H1 (cell line): ENCODE data around the gene MINDY3. TPM values are rescaled to one million over a fixed set of nuclear protein-coding genes. Genes with fewer than 3 reads are reported as not detected.

Experiments used
- CTCF ChIA-PET: fragments of 300-600 bp; sonication (Branson Sonifier 250); formaldehyde crosslinking; loops from one replicate; lab custom pipeline; 2021; ENCODE audit not compliant: partially characterized antibody; lab: Charles Lee
- POLR2A ChIA-PET: fragments of 300-600 bp; sonication (Branson Sonifier 250); formaldehyde crosslinking; loops from one replicate; lab custom pipeline; 2021; ENCODE audit warnings: inconsistent platforms; ENCODE audit not compliant: partially characterized antibody; lab: Charles Lee
- DNase-seq, 2 experiments: peaks; one replicate each; pipeline versions ENCODE4 v3.0.0 to v3.0.0-alpha.2; 2010 to 2022; ENCODE audit warnings: low spot score in 2 of 2, low read depth in 1 of 2, mixed read lengths in 1 of 2
- FAIRE-seq: peaks from 2 replicates; lab custom pipeline; 2011; peaks lifted over from hg19 to GRCh38; lab: Jason Lieb, UNC
- H2AFZ ChIP-seq: 2 replicates; pipeline ENCODE4 v1.8.1; 2012; ENCODE audit warnings: low read length, inconsistent platforms
- H2AK5ac ChIP-seq: 2 replicates; pipeline ENCODE4 v1.6.1; 2013; ENCODE audit warnings: low read depth, low read length
- H2BK120ac ChIP-seq: replicated peaks from 2 replicates; pipeline ENCODE3; 2013; ENCODE audit warnings: low read depth, low read length, inconsistent platforms
- H2BK12ac ChIP-seq: 2 replicates; pipeline ENCODE4 v1.6.1; 2013; ENCODE audit warnings: low read depth, low read length
- H2BK15ac ChIP-seq: 2 replicates; pipeline ENCODE4 v1.6.1; 2013; ENCODE audit warnings: low read length
- H2BK20ac ChIP-seq: 2 replicates; pipeline ENCODE4 v1.6.1; 2013; ENCODE audit warnings: low read length
- H2BK5ac ChIP-seq: 2 replicates; pipeline ENCODE4 v1.6.1; 2013; ENCODE audit warnings: low read depth, low read length
- H3K14ac ChIP-seq: 2 replicates; pipeline ENCODE4 v1.6.1; 2013; ENCODE audit warnings: inconsistent platforms; ENCODE audit not compliant: insufficient read length
- H3K18ac ChIP-seq: 2 replicates; pipeline ENCODE4 v1.6.1; 2013; ENCODE audit warnings: low read length; ENCODE audit errors: extremely low read depth
- H3K23ac ChIP-seq: 2 replicates; pipeline ENCODE4 v1.6.1; 2013; ENCODE audit warnings: inconsistent platforms; ENCODE audit not compliant: insufficient read length
- H3K23me2 ChIP-seq: 2 replicates; pipeline ENCODE4 v1.6.1; 2013; ENCODE audit warnings: low read depth, low read length
- H3K27ac ChIP-seq: 2 replicates; pipeline ENCODE4 v1.6.1; 2011; ENCODE audit warnings: low read depth, low read length, inconsistent platforms
- H3K27me3 ChIP-seq, 4 experiments: replicated peaks in 1 of 4; 1 replicate in 1 of 4; 2 replicates in 3 of 4; pipeline versions ENCODE4 v1.6.1 to v1.8.1; 2011 to 2013; ENCODE audit warnings: low read length in 3 of 4, mild to moderate bottlenecking in 3 of 4, inconsistent platforms in 2 of 4, mixed read lengths in 2 of 4, moderate library complexity in 1 of 4; ENCODE audit not compliant: control insufficient read depth in 3 of 4, insufficient read depth in 3 of 4; ENCODE audit errors: extremely low read depth in 1 of 4
- H3K36me3 ChIP-seq, 4 experiments: 2 replicates each; pipeline versions ENCODE4 v1.6.1 to v1.8.1; 2011 to 2013; ENCODE audit warnings: mild to moderate bottlenecking in 4 of 4, low read length in 3 of 4, moderate library complexity in 2 of 4, control low read depth in 1 of 4, inconsistent platforms in 1 of 4; ENCODE audit not compliant: insufficient read depth in 4 of 4, control insufficient read depth in 2 of 4
- H3K4ac ChIP-seq: replicated peaks from 2 replicates; pipeline ENCODE3; 2013; ENCODE audit warnings: low read length, low read depth, mixed read lengths, inconsistent platforms; ENCODE audit not compliant: insufficient read length
- H3K4me1 ChIP-seq, 4 experiments: replicated peaks in 1 of 4; 1 replicate in 1 of 4; 2 replicates in 3 of 4; pipeline versions ENCODE4 v1.6.1 to v1.8.1; 2011 to 2013; ENCODE audit warnings: low read length in 3 of 4, inconsistent platforms in 2 of 4, mixed read lengths in 1 of 4; ENCODE audit not compliant: insufficient read depth in 4 of 4, control insufficient read depth in 3 of 4
- H3K4me2 ChIP-seq, 2 experiments: 2 replicates each; pipeline versions ENCODE4 v1.6.1 to v1.8.1; 2011 to 2013; ENCODE audit warnings: low read depth in 2 of 2, low read length in 2 of 2, control low read depth in 1 of 2, inconsistent platforms in 1 of 2, mild to moderate bottlenecking in 1 of 2; ENCODE audit not compliant: insufficient read depth in 1 of 2
- H3K4me3 ChIP-seq, 4 experiments: fragments of 200-600, 300-600 bp in 1 of 4; sonication (generic), shearing (Covaris generic), sonication (Bioruptor Twin) in 1 of 4; 2 replicates each; pipeline versions ENCODE4 v1.5.1 to v1.8.1; 2011 to 2016; ENCODE audit warnings: low read length in 4 of 4, low read depth in 3 of 4, control low read depth in 2 of 4, inconsistent platforms in 2 of 4, mild to moderate bottlenecking in 2 of 4, mixed read lengths in 1 of 4, moderate library complexity in 1 of 4; ENCODE audit not compliant: insufficient read depth in 2 of 4; ENCODE audit errors: extremely low read depth in 1 of 4
- H3K56ac ChIP-seq: replicated peaks from 2 replicates; pipeline ENCODE3; 2013; ENCODE audit warnings: low read depth, mild to moderate bottlenecking, mixed read lengths, low read length, inconsistent platforms; ENCODE audit not compliant: insufficient read length
- H3K79me1 ChIP-seq: 2 replicates; pipeline ENCODE4 v1.6.1; 2013; ENCODE audit warnings: low read depth, low read length, control low read depth
- H3K79me2 ChIP-seq, 2 experiments: 2 replicates each; pipeline versions ENCODE4 v1.6.1 to v1.8.1; 2012 to 2013; ENCODE audit warnings: low read length in 2 of 2, mild to moderate bottlenecking in 2 of 2, inconsistent platforms in 1 of 2; ENCODE audit not compliant: insufficient read depth in 2 of 2, control insufficient read depth in 1 of 2
- H3K9ac ChIP-seq, 4 experiments: replicated peaks in 1 of 4; 1 replicate in 1 of 4; 2 replicates in 3 of 4; pipeline versions ENCODE4 v1.6.1 to v1.8.1; 2011 to 2013; ENCODE audit warnings: low read depth in 3 of 4, low read length in 3 of 4, control low read depth in 2 of 4, mild to moderate bottlenecking in 2 of 4, moderate library complexity in 2 of 4, inconsistent platforms in 1 of 4; ENCODE audit errors: extremely low read depth in 1 of 4
- H3K9me3 ChIP-seq, 2 experiments: 2 replicates each; pipeline versions ENCODE4 v1.6.1 to v1.8.1; 2012 to 2013; ENCODE audit warnings: mild to moderate bottlenecking in 2 of 2, moderate library complexity in 2 of 2, control low read depth in 1 of 2, inconsistent platforms in 1 of 2, low read depth in 1 of 2, low read length in 1 of 2, mixed read lengths in 1 of 2; ENCODE audit not compliant: insufficient read depth in 2 of 2
- H4K20me1 ChIP-seq, 2 experiments: replicated peaks in 1 of 2; 2 replicates each; pipeline versions ENCODE3 to v1.8.1; 2011 to 2013; ENCODE audit warnings: inconsistent platforms in 2 of 2, low read length in 2 of 2, mild to moderate bottlenecking in 1 of 2; ENCODE audit not compliant: insufficient read depth in 2 of 2, control insufficient read depth in 1 of 2
- H4K5ac ChIP-seq: 2 replicates; pipeline ENCODE4 v1.6.1; 2013; ENCODE audit warnings: low read length, low read depth, mixed read lengths, inconsistent platforms; ENCODE audit not compliant: insufficient read length
- H4K8ac ChIP-seq: 2 replicates; pipeline ENCODE4 v1.8.0; 2013; ENCODE audit warnings: mild to moderate bottlenecking, moderate library complexity, low read length, inconsistent platforms; ENCODE audit not compliant: insufficient read depth; ENCODE audit errors: extremely low read depth
- H4K91ac ChIP-seq: replicated peaks from 2 replicates; pipeline ENCODE3; 2013; ENCODE audit warnings: low read length, mixed read lengths, inconsistent platforms; ENCODE audit not compliant: insufficient read length
- ATF2 ChIP-seq: IDR thresholded peaks from 2 replicates; pipeline ENCODE4 v1.6.1; 2012; ENCODE audit warnings: low read length, inconsistent platforms
- BRCA1 ChIP-seq: IDR thresholded peaks from 2 replicates; pipeline ENCODE4 v1.6.1; 2012; ENCODE audit warnings: low read depth, low read length, improper control_type of control experiment
- CTBP2 ChIP-seq: IDR thresholded peaks from 2 replicates; pipeline ENCODE4 v1.7.0; 2011; ENCODE audit warnings: borderline replicate concordance, mild to moderate bottlenecking, moderate library complexity, mixed read lengths, low read length; ENCODE audit not compliant: insufficient read depth, insufficient read length
- FOSL1 ChIP-seq: IDR thresholded peaks from 2 replicates; pipeline ENCODE4 v1.6.1; 2011; ENCODE audit warnings: mild to moderate bottlenecking, low read depth, low read length, moderate library complexity; ENCODE audit not compliant: insufficient read depth
- GABPA ChIP-seq: IDR thresholded peaks from 2 replicates; pipeline ENCODE4 v1.6.1; 2011; ENCODE audit warnings: mild to moderate bottlenecking, low read length, moderate library complexity, borderline replicate concordance; ENCODE audit not compliant: insufficient read depth
- JUND ChIP-seq: IDR thresholded peaks from 2 replicates; pipeline ENCODE4 v1.6.1; 2011; ENCODE audit warnings: mild to moderate bottlenecking, improper control_type of control experiment, low read length
- KDM4A ChIP-seq: IDR thresholded peaks from one replicate; pipeline ENCODE4 v1.7.1; 2012; ENCODE audit warnings: low read depth, mild to moderate bottlenecking, moderate library complexity, low read length, inconsistent platforms; ENCODE audit not compliant: severe bottlenecking
- KDM5A ChIP-seq: fragments of 200-600 bp; IDR thresholded peaks from 2 replicates; pipeline ENCODE4 v1.7.1; 2012; ENCODE audit warnings: mild to moderate bottlenecking, low read length, inconsistent platforms, mixed read lengths
- NANOG ChIP-seq: IDR thresholded peaks from 2 replicates; pipeline ENCODE4 v1.6.1; 2011; ENCODE audit warnings: low read length, low read depth, mild to moderate bottlenecking, inconsistent platforms; ENCODE audit not compliant: insufficient read depth, poor library complexity, severe bottlenecking
- SIX5 ChIP-seq: IDR thresholded peaks from 2 replicates; pipeline ENCODE4 v1.6.1; 2011; ENCODE audit warnings: mild to moderate bottlenecking, low read depth, low read length
- TEAD4 ChIP-seq: IDR thresholded peaks from 2 replicates; pipeline ENCODE4 v1.6.1; 2012; ENCODE audit warnings: low read depth, low read length, inconsistent platforms, mixed read lengths
- YY1 ChIP-seq: IDR thresholded peaks from 2 replicates; pipeline ENCODE4 v1.6.1; 2011; ENCODE audit warnings: low read depth, mild to moderate bottlenecking, low read length
- WGBS, 2 experiments: shearing (Covaris generic) in 1 of 2; methylation state at CpG; one replicate each; pipeline versions ENCODE4 v1.1.6 to v1.1.7; 2013 to 2015; ENCODE audit warnings: low lambda C conversion rate in 2 of 2, mixed read lengths in 2 of 2, inconsistent platforms in 1 of 2, low coverage in 1 of 2, missing lambda C conversion rate in 1 of 2; ENCODE audit not compliant: insufficient replicate concordance in 2 of 2, insufficient coverage in 1 of 2, insufficient read length in 1 of 2; ENCODE audit errors: extremely low coverage in 1 of 2, missing lambda C conversion rate in 1 of 2; 5-methylcytosine and 5-hydroxymethylcytosine counted together
- polyA plus RNA-seq, 7 experiments: library from polyadenylated mRNA; depleted of rRNA in 3 of 7; stranded (reverse) in 5 of 7; unstranded in 2 of 7; fragments of >200 nt in 5 of 7; fragments of 200-250 nt in 2 of 7; gene quantifications; 1 replicate in 5 of 7; 2 replicates in 1 of 7; 4 replicates in 1 of 7; pipeline versions ENCODE4 v1.2.1 to v1.2.3, GENCODE V29; 2011 to 2013; ENCODE audit warnings: missing spikeins in 2 of 7, mixed read lengths in 2 of 7
- total RNA-seq: library from RNA; stranded (reverse); fragmentation: NEBNext Ultra II Directional; extraction: Animal tissue kit (Norgen Biotek cat#: 25700); gene quantifications from 2 replicates; pipeline ENCODE4 v1.2.1, GENCODE V29; 2021

MINDY3 gene
- total and polyA plus RNA-seq, 2 of the 8 experiments (the other 6 are each of a cell fraction or from before 2014, with no cell fraction given), result 4.6 to 13.6 TPM

- 90% methylated on average over 3 of the region's 3 CpGs; no CpG with 5 or more reads in 1 of the 2 experiments for WGBS, 2 experiments
- Histone ChIP-seq H3K4me3 (no peak overlapping the region), H3K79me2 (no peaks in the 10 kb centered on the region), H4K91ac (no peak overlapping the region), H3K18ac (no peak overlapping the region), H3K9ac (no peak overlapping the region), H2BK120ac (no peak overlapping the region), H4K20me1 (peaks cover 0 to 2% of the 10 kb centered on the region in 2 experiments), H4K5ac (no peak overlapping the region), H3K14ac (no peak overlapping the region), H3K23me2 (no peaks in the 10 kb centered on the region; the same call in 1 of the 2 replicates), H3K36me3 (no peaks in the 10 kb centered on the region), H4K8ac (no peak overlapping the region), H3K9me3 (no peaks in the 10 kb centered on the region), H3K27me3 (no peaks in the 10 kb centered on the region), H2BK12ac (no peak overlapping the region), H2BK15ac (no peak overlapping the region), H2AK5ac (no peak overlapping the region), H2BK5ac (no peak overlapping the region), H2AFZ (no peak overlapping the region), H3K4me1 (no peaks in the 10 kb centered on the region), H3K4ac (no peak overlapping the region), H3K27ac (no peak overlapping the region), H3K56ac (no peak overlapping the region), H3K79me1 (no peaks in the 10 kb centered on the region), H2BK20ac (no peak overlapping the region), H3K23ac (no peak overlapping the region), H3K4me2 (no peak overlapping the region)
- FAIRE-seq, result no peak
- DNase-seq, result no peak
- CTCF ChIA-PET, result interaction anchor here (1.2 kb wide), 1 partner anchor 67 kb away, joined by 4 read pairs; no protein-coding TSS in a partner anchor
- POLR2A ChIA-PET, result interaction anchor here (0.7 kb wide), 1 partner anchor 496 kb away, joined by 3 read pairs; no protein-coding TSS in a partner anchor
- TF ChIP-seq YY1, result no peak
- TF ChIP-seq TEAD4, result no peak
- TF ChIP-seq ATF2, result no peak
- TF ChIP-seq NANOG, result no peak
- TF ChIP-seq KDM5A, result no peak
- no peak for TF ChIP-seq GABPA
- no peak for TF ChIP-seq FOSL1
- no peak for TF ChIP-seq CTBP2
- TF ChIP-seq BRCA1, result no peak
- TF ChIP-seq KDM4A, result no peak
- no peak for TF ChIP-seq SIX5
- TF ChIP-seq JUND, result no peak
These were observed 46.9 kb downstream of the MINDY3 start for GRCh38 chr10:15813415-15813814.
